BLaER1 (cell line): ENCODE data around the gene DSCAML1.

Experiments
- H3K27ac ChIP-seq: shearing (Covaris generic); formaldehyde crosslinking; 2 replicates; pipeline ENCODE4 v1.8.1; 2022
- H3K27me3 ChIP-seq: shearing (Covaris generic); formaldehyde crosslinking; 2 replicates; pipeline ENCODE4 v1.8.1; 2022
- H3K36me3 ChIP-seq: shearing (Covaris generic); formaldehyde crosslinking; 2 replicates; pipeline ENCODE4 v1.8.1; 2022
- H3K4me1 ChIP-seq: shearing (Covaris generic); formaldehyde crosslinking; 2 replicates; pipeline ENCODE4 v1.8.1; 2022
- H3K4me2 ChIP-seq: shearing (Covaris generic); formaldehyde crosslinking; 2 replicates; pipeline ENCODE4 v1.8.1; 2022
- H3K4me3 ChIP-seq: shearing (Covaris generic); formaldehyde crosslinking; 2 replicates; pipeline ENCODE4 v1.8.1; 2022
- H3K9ac ChIP-seq: shearing (Covaris generic); formaldehyde crosslinking; 2 replicates; pipeline ENCODE4 v1.8.1; 2022
- H3K9me3 ChIP-seq: shearing (Covaris generic); formaldehyde crosslinking; 2 replicates; pipeline ENCODE4 v1.8.1; 2022
- H4K20me1 ChIP-seq: shearing (Covaris generic); formaldehyde crosslinking; 2 replicates; pipeline ENCODE4 v1.8.1; 2022
- Cebpa-rat ChIP-seq: shearing (Covaris generic); IDR thresholded peaks from 2 replicates; pipeline ENCODE4 v1.8.1; 2022

Gene DSCAML1

DNA sequence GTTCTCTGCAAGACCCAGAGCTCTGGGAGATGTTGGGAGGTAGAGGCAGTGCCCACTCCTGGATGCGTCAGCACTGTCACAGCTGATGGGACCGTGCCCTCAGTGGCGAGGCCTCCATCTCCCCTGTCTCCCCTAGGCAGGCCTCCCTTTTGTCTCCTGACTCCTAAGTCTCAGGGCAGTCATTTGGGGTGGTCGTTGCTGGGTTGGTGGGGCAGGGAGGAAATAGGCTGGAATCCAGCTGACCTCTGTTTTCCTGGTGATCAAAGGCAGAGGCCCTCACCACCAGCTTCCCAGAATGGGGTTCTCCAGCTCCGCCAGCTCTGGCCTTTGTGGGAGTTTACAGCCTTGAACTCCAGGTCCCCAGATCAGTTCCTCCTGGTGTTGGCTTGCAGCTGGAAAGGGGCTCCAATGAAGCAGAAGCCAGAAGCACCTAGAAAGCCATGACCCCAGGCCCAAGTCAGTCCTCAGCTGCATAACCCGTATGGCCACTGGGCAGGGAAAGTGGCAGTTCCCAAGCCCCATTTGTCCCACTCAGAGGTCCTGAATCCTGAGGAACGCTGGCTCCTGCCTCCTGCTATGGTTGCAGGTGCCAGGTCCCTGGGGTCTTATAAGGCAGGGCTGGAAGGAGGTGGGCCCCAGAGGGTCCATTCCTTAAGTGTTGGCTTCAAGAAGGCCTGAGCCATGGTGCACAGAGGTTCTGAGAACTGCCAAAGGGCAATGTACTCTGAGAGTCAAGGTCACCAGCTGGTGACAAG lies 34.8 kb upstream of the DSCAML1 start:
- H4K20me1 ChIP-seq: no peaks in the 10 kb centered on the region
- H3K4me3 ChIP-seq: no peak overlapping the region
- H3K36me3 ChIP-seq: no peaks in the 10 kb centered on the region
- H3K4me1 ChIP-seq: peaks cover 99% of the 10 kb centered on the region
- no peak overlapping the region for H3K9ac ChIP-seq
- peak overlapping the region; percentile 69; the same call in 1 of the 2 replicates for H3K27ac ChIP-seq
- no peak for TF ChIP-seq Cebpa-rat
- no peaks in the 10 kb centered on the region for H3K9me3 ChIP-seq
- no peaks in the 10 kb centered on the region for H3K27me3 ChIP-seq
- peak overlapping the region; percentile 92 for H3K4me2 ChIP-seq

DNA sequence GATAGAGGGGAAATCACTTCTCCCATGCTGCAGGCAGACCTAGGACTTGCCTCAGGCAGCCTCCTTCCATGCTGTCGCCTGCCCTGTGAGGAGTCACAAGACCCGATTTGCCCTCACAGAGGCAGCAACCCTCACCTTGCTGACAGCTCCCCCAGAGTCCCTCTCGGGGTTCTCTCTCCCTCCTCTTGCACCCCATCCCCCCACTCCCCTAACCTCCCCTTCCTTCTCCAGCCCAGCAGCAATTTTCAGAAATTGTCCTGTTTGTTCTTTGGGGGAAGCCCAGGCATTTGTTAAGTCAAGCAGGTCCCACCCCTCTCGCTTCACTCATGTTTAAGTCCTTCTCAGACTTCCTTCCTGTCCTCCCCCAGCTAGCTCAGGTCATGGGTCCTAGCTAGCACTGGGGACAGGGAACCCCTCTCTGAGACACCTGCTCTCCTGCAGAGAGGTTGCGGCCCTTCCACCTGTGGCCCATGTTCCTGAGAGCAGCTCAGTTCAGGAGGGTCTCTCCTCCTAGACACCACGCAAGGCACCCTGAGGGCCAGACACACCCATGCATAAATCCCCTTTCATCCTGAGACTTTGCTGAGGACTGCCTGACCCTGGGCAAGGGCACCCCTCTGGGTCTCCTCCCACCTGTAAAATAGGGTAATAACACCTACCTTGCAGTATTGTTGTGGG lies 33.8 kb upstream of the DSCAML1 start:
- no peaks in the 10 kb centered on the region for H4K20me1 ChIP-seq
- peak overlapping the region; percentile 22; the same call in 1 of the 2 replicates for H3K9ac ChIP-seq
- H3K27ac ChIP-seq: peak overlapping the region; percentile 69
- TF ChIP-seq Cebpa-rat: no peak
- no peaks in the 10 kb centered on the region for H3K9me3 ChIP-seq
- H3K4me2 ChIP-seq: peak overlapping the region; percentile 92
- no peaks in the 10 kb centered on the region for H3K36me3 ChIP-seq
- peaks cover 99% of the 10 kb centered on the region for H3K4me1 ChIP-seq
- H3K4me3 ChIP-seq: no peak overlapping the region
- no peaks in the 10 kb centered on the region for H3K27me3 ChIP-seq

DNA sequence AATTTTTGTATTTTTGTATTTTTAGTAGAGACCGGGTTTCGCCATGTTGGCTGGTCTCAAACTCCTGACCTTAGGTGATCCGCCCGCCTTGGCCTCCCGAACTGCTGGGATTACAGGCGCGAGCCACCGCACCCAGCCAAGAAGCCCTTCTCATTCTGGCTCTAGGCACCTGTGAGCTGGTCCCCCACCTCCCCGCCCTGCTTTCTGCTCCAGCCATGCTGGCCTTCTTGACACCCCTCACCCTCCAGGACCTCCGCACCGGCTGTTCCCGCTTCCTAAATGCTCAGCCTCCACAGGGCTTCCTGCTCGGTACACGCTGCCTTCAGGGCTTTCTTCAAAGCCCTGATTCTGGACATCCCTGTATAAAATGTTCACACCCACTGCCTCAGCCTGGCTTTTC lies 33.1 kb upstream of the DSCAML1 start:
- Histone ChIP-seq H3K9ac (0 out of 2 replicates have a peak overlapping the region, but pooled peaks have one; percentile 22), H3K4me3 (no peak overlapping the region), H4K20me1 (no peaks in the 10 kb centered on the region), H3K27me3 (no peaks in the 10 kb centered on the region), H3K9me3 (no peaks in the 10 kb centered on the region), H3K4me1 (peaks cover 99% of the 10 kb centered on the region), H3K36me3 (no peaks in the 10 kb centered on the region), H3K4me2 (peak overlapping the region; percentile 92), H3K27ac (peak overlapping the region; percentile 69)
- no peak for TF ChIP-seq Cebpa-rat

DNA sequence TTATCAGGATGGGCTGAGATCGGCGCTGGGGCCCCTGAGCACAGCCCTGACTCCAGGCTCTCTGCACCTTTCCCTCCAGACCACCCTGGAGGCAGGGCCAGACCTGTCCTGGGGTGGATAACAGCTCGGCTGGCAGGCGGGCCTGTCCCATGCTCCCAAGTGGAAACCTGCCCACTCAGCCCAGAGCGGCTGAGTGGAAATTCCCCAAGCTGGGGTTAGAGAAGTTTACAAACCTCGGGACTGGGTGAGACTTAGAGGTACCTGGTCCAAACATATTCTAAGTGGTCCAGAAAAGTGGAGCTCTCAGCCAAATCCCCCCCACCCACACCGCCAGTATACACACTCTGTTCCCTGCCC lies 32.3 kb upstream of the DSCAML1 start:
- TF ChIP-seq Cebpa-rat: no peak
- Histone ChIP-seq H3K4me2 (peak overlapping the region; percentile 92), H4K20me1 (no peaks in the 10 kb centered on the region), H3K4me1 (peaks cover 99% of the 10 kb centered on the region), H3K4me3 (peak overlapping the region; percentile 47), H3K27me3 (no peaks in the 10 kb centered on the region), H3K9ac (peak overlapping the region; percentile 56), H3K9me3 (no peaks in the 10 kb centered on the region), H3K27ac (peak overlapping the region; percentile 86), H3K36me3 (no peaks in the 10 kb centered on the region)

DNA sequence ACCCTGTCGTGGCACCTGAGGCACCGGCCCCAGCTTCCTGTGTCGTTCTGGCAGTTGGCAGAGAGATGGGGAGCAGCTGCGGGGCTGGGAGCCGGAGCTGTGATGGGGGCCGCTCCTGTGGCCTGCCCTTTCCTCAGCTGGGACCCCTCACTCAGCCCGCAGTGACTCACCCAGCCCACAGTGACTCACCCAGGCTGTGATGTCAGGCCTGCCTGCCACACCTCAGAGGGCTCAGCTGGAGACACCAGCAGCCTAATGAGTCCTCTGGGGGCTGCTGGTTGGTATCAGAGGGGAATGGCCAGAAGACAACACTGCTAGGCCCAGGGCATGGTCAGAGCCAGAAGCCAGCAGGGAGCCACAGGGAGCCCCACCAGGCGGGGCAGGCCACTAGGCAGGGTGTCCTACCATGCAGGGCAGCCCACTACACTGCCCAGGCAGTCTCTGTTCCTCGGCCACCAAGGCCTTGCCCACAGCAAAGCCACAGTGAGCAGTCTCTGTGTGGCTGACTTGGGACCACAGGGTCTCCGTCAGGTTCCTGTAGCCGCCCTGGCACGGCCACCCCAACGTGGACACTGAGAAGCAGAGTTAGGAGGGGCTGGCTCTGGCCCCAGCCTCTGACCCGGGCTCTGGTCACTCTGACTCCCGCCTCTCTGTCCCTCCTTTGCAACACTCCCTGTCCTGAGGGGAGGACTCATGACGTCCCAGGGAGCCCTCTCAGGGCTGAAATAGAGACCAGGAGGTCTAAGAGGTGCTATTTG lies 31.8 kb upstream of the DSCAML1 start:
- Histone ChIP-seq H3K9ac (peak overlapping the region; percentile 56), H3K27me3 (no peaks in the 10 kb centered on the region), H3K27ac (peak overlapping the region; percentile 86), H3K4me3 (peak overlapping the region; percentile 47), H3K36me3 (no peaks in the 10 kb centered on the region), H3K4me2 (peak overlapping the region; percentile 92), H3K9me3 (no peaks in the 10 kb centered on the region), H4K20me1 (no peaks in the 10 kb centered on the region), H3K4me1 (peaks cover 99% of the 10 kb centered on the region)
- no peak for TF ChIP-seq Cebpa-rat

DNA sequence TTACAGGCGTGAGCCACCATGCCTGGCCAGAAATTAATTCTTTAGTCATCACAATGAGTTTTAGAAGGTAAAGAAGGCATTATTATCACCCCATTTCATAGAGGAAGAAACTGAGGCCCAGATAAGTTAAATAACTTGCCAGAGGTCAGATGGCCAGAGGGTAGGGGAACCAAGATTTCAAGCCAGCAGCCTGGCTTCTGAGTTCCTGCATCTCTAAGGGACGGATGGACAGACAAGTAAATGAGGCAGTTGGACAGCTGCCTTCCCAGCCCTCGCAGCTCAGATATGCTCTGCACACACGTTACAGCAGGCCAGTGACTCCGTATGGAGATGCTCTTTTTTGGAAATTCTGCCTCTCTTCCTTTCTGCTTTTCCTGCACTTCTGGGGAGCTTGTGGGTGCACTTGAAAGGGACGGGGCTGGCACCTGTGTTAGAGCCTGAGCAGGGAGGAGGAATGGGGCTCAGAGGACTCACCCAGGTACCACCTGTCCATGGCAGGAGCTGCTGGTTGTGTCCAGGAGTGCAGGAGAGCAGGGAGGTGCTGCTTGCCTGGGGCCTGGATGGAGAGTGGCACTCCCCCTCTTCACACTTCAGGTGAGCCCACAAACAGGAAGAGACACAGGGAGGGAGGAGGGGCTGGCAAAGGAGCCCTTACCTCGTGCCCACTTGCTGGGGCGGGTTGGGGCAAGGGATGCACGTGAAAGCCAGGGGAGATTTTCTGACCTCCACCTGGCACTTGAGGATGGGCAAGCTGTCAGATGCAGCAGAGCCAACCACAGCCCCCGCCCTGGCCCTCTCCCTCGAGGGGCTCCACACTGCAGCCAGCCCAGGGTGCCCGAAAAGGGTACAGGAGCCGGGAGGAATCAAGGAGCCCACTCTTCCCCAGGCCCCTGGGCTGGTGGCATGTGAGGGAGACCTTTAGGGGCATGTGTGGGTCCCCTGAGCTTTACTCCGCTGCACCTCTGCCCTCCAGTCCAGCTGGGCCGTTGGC lies 30.8 kb upstream of the DSCAML1 start:
- Histone ChIP-seq H3K9me3 (no peaks in the 10 kb centered on the region), H3K27me3 (no peaks in the 10 kb centered on the region), H3K4me2 (peak overlapping the region; percentile 92), H4K20me1 (no peaks in the 10 kb centered on the region), H3K9ac (peak overlapping the region; percentile 42; the same call in 1 of the 2 replicates), H3K27ac (peak overlapping the region; percentile 86), H3K4me1 (peaks cover 99% of the 10 kb centered on the region), H3K36me3 (no peaks in the 10 kb centered on the region), H3K4me3 (peak overlapping the region; percentile 20; the same call in 1 of the 2 replicates)
- TF ChIP-seq Cebpa-rat: no peak

DNA sequence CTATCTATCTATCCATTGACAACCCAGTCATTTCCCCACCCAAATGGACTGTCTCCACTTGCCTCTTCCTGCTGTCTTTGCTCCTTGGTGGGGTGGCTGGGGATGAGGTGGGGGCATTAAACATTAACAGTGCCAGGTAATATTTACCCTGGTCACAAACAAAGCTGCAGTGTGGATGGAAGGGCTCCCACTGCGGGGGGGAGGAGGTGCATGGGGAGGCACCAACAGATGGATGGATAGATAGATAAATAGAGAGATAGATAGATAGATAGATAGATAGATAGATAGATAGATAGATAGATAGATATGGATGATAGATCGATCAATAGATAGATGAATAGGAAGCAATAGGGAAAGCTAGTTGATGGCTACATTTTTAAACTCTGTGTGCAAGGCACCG lies 29.8 kb upstream of the DSCAML1 start:
- Histone ChIP-seq H3K9ac (no peak overlapping the region), H3K27me3 (no peaks in the 10 kb centered on the region), H3K27ac (peak overlapping the region; percentile 86; the same call in 1 of the 2 replicates), H3K36me3 (no peaks in the 10 kb centered on the region), H3K4me3 (no peak overlapping the region), H3K4me2 (peak overlapping the region; percentile 92), H3K9me3 (no peaks in the 10 kb centered on the region), H4K20me1 (no peaks in the 10 kb centered on the region), H3K4me1 (peaks cover 100% of the 10 kb centered on the region)
- no peak for TF ChIP-seq Cebpa-rat

DNA sequence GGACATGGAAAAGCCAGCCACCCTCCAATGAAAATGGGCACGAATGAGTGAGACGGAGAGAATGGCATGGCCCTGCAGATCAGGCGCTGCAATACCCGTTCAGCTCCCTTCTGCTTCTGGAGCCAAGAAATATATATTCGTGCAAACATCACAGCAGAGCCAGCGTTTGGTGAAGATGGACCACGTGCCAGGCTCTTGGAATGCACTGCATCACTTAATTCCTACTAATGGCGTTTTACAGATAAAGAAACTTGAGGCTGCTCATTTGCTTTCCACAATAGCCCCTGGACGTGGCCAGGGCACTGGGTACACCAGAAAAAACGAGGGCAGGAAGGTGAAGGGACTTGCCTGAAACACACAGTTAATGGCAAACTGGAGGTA lies 29.2 kb upstream of the DSCAML1 start:
- H3K36me3 ChIP-seq: no peaks in the 10 kb centered on the region
- H3K27ac ChIP-seq: peak overlapping the region; percentile 93
- H3K27me3 ChIP-seq: no peaks in the 10 kb centered on the region
- no peak overlapping the region for H3K9ac ChIP-seq
- no peak for TF ChIP-seq Cebpa-rat
- H3K9me3 ChIP-seq: no peaks in the 10 kb centered on the region
- no peak overlapping the region for H3K4me3 ChIP-seq
- H4K20me1 ChIP-seq: no peaks in the 10 kb centered on the region
- peaks cover 100% of the 10 kb centered on the region for H3K4me1 ChIP-seq
- peak overlapping the region; percentile 91 for H3K4me2 ChIP-seq
